SU-DHL-6 (cell line): ENCODE results near the gene NCEH1.
A peak's percentile ranks its signal among the peaks of the same experiment; 100 is the strongest.
"Not testable (repeated sequence)": the region's sequence is repeated elsewhere in the genome, so short reads cannot be mapped to it uniquely, and the experiment has no call there.

Source experiments
- H2AFZ ChIP-seq: fragments of 200-600 bp; sonication (generic); 2 replicates; pipeline ENCODE4 v1.6.1; 2014; ENCODE audit warnings: low read depth, mild to moderate bottlenecking, moderate library complexity, mixed read lengths, antibody characterized with exemption, low read length; ENCODE audit not compliant: severe bottlenecking
- H3F3A ChIP-seq: fragments of 200-600 bp; shearing (Covaris generic); 2 replicates; pipeline ENCODE4 v1.6.0; 2016; ENCODE audit warnings: antibody characterized with exemption, mild to moderate bottlenecking; ENCODE audit not compliant: insufficient read depth
- H3K27ac ChIP-seq: fragments of 200-600 bp; sonication (generic); 2 replicates; pipeline ENCODE4 v1.5.1; 2016; ENCODE audit warnings: low read depth, mild to moderate bottlenecking, low read length, moderate library complexity, mixed read lengths
- H3K27me3 ChIP-seq: fragments of 200-600 bp; sonication (generic), shearing (Covaris generic); 2 replicates; pipeline ENCODE4 v1.6.0; 2014; ENCODE audit warnings: mild to moderate bottlenecking, low read length
- H3K36me3 ChIP-seq: fragments of 200-600 bp; sonication (generic); 2 replicates; pipeline ENCODE4 v1.6.1; 2014; ENCODE audit warnings: mild to moderate bottlenecking, low read length, mixed read lengths
- H3K4me2 ChIP-seq: fragments of 300-600, 200-600 bp; shearing (Covaris generic), sonication (generic); 2 replicates; pipeline ENCODE4 v1.6.0; 2014; ENCODE audit warnings: low read length, low read depth, mild to moderate bottlenecking; ENCODE audit not compliant: poor library complexity, severe bottlenecking
- H3K4me3 ChIP-seq: fragments of 200-600 bp; sonication (generic); 2 replicates; pipeline ENCODE4 v1.5.1; 2014; ENCODE audit warnings: antibody characterized with exemption, low read length, mild to moderate bottlenecking, mixed read lengths; ENCODE audit not compliant: insufficient read depth, poor library complexity, severe bottlenecking
- H3K79me2 ChIP-seq: fragments of 200-600 bp; sonication (generic); 2 replicates; pipeline ENCODE4 v1.6.1; 2014; ENCODE audit warnings: mild to moderate bottlenecking, low read length, moderate library complexity; ENCODE audit not compliant: insufficient read depth
- H3K9ac ChIP-seq: fragments of 200-600 bp; sonication (generic); 2 replicates; pipeline ENCODE4 v1.7.0; 2014; ENCODE audit warnings: mild to moderate bottlenecking, low read length
- H3K9me2 ChIP-seq: fragments of 200-600 bp; sonication (generic); replicated peaks from 2 replicates; pipeline ENCODE4 v1.6.1; 2014; ENCODE audit warnings: low read length; ENCODE audit not compliant: insufficient read depth
- H3K9me3 ChIP-seq: fragments of 200-600 bp; sonication (generic); 2 replicates; pipeline ENCODE4 v1.6.1; 2014; ENCODE audit warnings: low read length, mixed read lengths; ENCODE audit not compliant: insufficient read depth
- H4K20me1 ChIP-seq: fragments of 200-600 bp; sonication (generic); 2 replicates; pipeline ENCODE4 v1.6.1; 2014; ENCODE audit warnings: low read depth, mild to moderate bottlenecking, antibody characterized with exemption, low read length, moderate library complexity, mixed read lengths
- EZH2phosphoT487 ChIP-seq: fragments of 200-600 bp; sonication (generic), shearing (Covaris generic); conservative IDR thresholded peaks from 2 replicates; pipeline ENCODE4 v1.6.1; 2018; ENCODE audit warnings: mild to moderate bottlenecking, antibody characterized with exemption, low read length, moderate library complexity, mixed read lengths
- TF ChIP-seq, protein P1 (sequence below): fragments of 200-600 bp; sonication (generic); IDR thresholded peaks from one replicate; pipeline ENCODE4 v1.5.1; 2017; ENCODE audit warnings: antibody characterized with exemption, mild to moderate bottlenecking, low read length, moderate library complexity; ENCODE audit not compliant: insufficient read depth, poor library complexity, severe bottlenecking

Gene NCEH1, protein sequence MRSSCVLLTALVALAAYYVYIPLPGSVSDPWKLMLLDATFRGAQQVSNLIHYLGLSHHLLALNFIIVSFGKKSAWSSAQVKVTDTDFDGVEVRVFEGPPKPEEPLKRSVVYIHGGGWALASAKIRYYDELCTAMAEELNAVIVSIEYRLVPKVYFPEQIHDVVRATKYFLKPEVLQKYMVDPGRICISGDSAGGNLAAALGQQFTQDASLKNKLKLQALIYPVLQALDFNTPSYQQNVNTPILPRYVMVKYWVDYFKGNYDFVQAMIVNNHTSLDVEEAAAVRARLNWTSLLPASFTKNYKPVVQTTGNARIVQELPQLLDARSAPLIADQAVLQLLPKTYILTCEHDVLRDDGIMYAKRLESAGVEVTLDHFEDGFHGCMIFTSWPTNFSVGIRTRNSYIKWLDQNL

DNA sequence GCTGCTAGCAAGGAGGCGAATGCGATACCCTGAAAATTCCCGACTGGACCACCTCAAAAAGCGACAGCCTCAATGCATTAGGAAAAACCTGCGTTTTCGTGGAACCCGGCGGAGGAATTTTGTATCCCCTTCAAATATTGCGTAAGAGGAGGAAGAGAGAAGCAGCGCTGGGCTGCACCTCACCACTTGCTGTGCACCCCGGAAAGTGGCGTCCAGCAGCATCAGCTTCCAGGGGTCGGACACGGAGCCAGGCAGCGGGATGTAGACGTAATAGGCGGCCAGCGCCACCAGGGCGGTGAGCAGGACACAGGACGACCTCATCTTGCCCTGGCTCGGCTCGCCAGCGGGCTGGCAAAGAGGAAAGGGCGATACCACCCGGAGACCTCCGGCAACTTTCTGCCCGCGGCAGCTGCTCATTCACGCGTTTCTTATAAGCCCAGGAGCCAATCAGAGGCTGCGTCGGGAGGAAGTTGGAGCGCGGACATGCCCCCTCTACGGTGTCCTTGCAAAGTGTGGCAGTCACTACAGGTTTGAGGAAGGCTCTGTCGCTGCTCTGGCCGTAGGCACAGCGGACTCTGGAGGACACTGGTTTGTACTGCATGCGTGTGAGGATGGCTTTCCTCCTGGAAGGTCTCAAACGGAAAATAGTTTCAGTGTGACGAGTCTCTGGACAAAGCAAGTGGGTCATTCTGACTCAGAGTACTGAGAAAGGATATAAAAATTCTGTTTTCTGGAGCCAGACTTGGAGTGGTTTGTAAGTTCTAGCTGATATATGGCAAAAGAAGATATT lies at the start of gene NCEH1:
Gene NCEH1, minus strand, starts transcription at position 404 of the 790 bp plus-strand sequence. Its CDS starts 83 bp downstream, at position 321.
- peak within 1 kb of the TSS; percentile 92 for H2AFZ ChIP-seq
- TF ChIP-seq, protein P1, sequence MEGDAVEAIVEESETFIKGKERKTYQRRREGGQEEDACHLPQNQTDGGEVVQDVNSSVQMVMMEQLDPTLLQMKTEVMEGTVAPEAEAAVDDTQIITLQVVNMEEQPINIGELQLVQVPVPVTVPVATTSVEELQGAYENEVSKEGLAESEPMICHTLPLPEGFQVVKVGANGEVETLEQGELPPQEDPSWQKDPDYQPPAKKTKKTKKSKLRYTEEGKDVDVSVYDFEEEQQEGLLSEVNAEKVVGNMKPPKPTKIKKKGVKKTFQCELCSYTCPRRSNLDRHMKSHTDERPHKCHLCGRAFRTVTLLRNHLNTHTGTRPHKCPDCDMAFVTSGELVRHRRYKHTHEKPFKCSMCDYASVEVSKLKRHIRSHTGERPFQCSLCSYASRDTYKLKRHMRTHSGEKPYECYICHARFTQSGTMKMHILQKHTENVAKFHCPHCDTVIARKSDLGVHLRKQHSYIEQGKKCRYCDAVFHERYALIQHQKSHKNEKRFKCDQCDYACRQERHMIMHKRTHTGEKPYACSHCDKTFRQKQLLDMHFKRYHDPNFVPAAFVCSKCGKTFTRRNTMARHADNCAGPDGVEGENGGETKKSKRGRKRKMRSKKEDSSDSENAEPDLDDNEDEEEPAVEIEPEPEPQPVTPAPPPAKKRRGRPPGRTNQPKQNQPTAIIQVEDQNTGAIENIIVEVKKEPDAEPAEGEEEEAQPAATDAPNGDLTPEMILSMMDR = peak; percentile 61
- no peak for TF ChIP-seq EZH2phosphoT487
- H3K36me3 ChIP-seq = no peaks in the 10 kb centered on the region
- no peaks in the 10 kb centered on the region for H3K9me2 ChIP-seq
- H3K79me2 ChIP-seq = peaks cover 24% of the 10 kb centered on the region
- no peaks in the 10 kb centered on the region for H3K9me3 ChIP-seq
- H4K20me1 ChIP-seq = no peaks in the 10 kb centered on the region
- peak within 1 kb of the TSS; percentile 74 for H3K9ac ChIP-seq
- peak within 1 kb of the TSS; percentile 30 for H3K27ac ChIP-seq
- H3K27me3 ChIP-seq = no peaks in the 10 kb centered on the region
- no peaks in the 10 kb centered on the region for H3F3A ChIP-seq
- peak within 1 kb of the TSS; percentile 74 for H3K4me2 ChIP-seq
- peak within 1 kb of the TSS; percentile 85 for H3K4me3 ChIP-seq

DNA sequence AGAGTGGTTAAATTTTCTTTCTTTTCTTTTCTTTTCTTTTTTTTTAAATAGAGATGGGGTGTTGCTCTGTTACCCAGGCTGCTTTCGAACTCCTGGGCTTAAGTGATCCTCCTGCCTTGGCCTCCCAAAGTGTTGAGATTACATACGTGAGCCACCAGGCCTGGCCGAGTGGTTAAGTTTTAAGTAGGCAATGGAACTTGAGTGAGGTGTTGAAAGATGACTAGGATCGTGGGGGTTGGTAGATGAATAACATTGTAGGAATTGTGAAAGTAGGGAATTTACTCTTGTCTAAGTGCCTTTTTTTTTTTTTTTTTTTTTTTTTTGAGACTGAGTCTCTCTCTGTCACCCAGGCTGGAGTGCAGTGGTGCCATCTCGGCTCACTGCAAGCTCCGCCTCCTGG lies 49.5 kb upstream of the NCEH1 start:
- H3K9me3 ChIP-seq, H4K20me1 ChIP-seq, H3K27ac ChIP-seq, H3K9me2 ChIP-seq, H3F3A ChIP-seq, H3K27me3 ChIP-seq, H3K4me3 ChIP-seq, H3K4me2 ChIP-seq, H3K9ac ChIP-seq, H2AFZ ChIP-seq: not testable (repeated sequence)
- H3K36me3 ChIP-seq = peaks cover 80% of the 10 kb centered on the region
- H3K79me2 ChIP-seq = peaks cover 15% of the 10 kb centered on the region; the same call in 1 of the 2 replicates

DNA sequence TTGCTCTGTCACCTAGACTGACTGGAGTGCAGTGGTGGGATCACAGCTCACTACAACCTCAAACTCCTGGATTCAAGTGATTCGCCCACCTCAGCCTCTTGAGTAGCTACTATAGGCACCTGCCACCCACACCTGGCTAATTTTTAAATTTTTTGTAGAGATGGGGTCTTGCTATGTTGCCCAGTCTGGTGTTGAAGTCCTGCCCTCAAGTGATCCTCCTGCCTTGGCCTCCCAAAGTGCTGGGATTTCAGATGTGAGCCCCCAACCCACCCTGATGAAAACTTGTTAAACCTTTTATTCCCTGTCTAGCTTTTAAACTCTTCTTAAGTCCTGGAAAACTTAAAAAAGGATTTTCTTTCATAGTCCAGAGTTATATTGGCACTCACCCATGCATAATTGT lies 42.3 kb upstream of the NCEH1 start:
- no peak overlapping the region for H3K27ac ChIP-seq
- H3K36me3 ChIP-seq = peaks cover 42% of the 10 kb centered on the region
- no peak overlapping the region for H3K9ac ChIP-seq
- H3K4me2 ChIP-seq = peak overlapping the region; percentile 99
- peaks cover 4% of the 10 kb centered on the region; the same call in 1 of the 2 replicates for H4K20me1 ChIP-seq
- H3K9me2 ChIP-seq = no peaks in the 10 kb centered on the region
- peaks cover 21% of the 10 kb centered on the region for H3F3A ChIP-seq
- no peaks in the 10 kb centered on the region for H3K9me3 ChIP-seq
- H3K4me3 ChIP-seq = no peak overlapping the region
- TF ChIP-seq, protein P1 = no peak
- no peak for TF ChIP-seq EZH2phosphoT487
- H2AFZ ChIP-seq = no peak overlapping the region
- peaks cover 58% of the 10 kb centered on the region for H3K79me2 ChIP-seq
- no peaks in the 10 kb centered on the region for H3K27me3 ChIP-seq
